NT2/D1 (cell line): Measurements from ENCODE around the gene EDIL3.

Source experiments
- SUZ12 ChIP-seq: IDR thresholded peaks from 2 replicates; pipeline ENCODE4 v1.6.1; 2011; ENCODE audit not compliant: insufficient read length, insufficient read depth; ENCODE audit errors: extremely low read depth
- YY1 ChIP-seq: IDR thresholded peaks from 2 replicates; pipeline ENCODE4 v1.6.1; 2011; ENCODE audit not compliant: insufficient read length, insufficient read depth
- ZNF274 ChIP-seq: IDR thresholded peaks from 2 replicates; pipeline ENCODE4 v1.6.1; 2011; ENCODE audit warnings: mild to moderate bottlenecking, low read depth, low read length

- TF ChIP-seq SUZ12 (no peak), ZNF274 (no peak), YY1 (no peak)
These were observed 129.4 kb downstream of the EDIL3 start for GRCh38 chr5:84255315-84255714.
